Measurements from ENCODE around the gene SIM2.

DNA sequence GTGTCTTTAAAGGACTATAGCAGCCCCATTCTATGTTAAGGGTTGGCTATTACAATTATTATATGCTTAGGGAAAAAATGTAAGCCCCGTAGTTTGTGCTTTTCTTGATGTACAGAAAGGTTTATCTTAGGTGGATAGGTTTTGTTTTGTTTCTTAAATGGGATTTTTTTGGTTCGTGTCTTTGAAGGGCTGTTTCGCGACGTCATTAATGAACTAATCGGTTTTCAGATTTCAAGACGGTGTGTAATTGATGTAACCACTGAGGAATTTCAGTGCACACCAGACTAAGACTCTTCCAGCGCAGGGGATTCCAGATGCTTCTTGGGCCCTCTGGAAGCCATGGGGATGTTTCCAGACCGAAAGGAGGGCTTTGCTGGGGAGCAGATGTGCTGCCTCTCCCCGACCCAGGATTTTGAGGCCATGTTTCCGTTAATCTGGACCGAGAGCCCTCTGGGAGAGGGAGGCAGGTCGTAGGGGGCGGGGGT lies 4.8 kb upstream of the SIM2 start:
- TF ChIP-seq EP300 (IDR thresholded peaks at IDR 0.05), result no peak
- TF ChIP-seq, protein P1, sequence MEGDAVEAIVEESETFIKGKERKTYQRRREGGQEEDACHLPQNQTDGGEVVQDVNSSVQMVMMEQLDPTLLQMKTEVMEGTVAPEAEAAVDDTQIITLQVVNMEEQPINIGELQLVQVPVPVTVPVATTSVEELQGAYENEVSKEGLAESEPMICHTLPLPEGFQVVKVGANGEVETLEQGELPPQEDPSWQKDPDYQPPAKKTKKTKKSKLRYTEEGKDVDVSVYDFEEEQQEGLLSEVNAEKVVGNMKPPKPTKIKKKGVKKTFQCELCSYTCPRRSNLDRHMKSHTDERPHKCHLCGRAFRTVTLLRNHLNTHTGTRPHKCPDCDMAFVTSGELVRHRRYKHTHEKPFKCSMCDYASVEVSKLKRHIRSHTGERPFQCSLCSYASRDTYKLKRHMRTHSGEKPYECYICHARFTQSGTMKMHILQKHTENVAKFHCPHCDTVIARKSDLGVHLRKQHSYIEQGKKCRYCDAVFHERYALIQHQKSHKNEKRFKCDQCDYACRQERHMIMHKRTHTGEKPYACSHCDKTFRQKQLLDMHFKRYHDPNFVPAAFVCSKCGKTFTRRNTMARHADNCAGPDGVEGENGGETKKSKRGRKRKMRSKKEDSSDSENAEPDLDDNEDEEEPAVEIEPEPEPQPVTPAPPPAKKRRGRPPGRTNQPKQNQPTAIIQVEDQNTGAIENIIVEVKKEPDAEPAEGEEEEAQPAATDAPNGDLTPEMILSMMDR (IDR thresholded peaks at IDR 0.05), result no peak
- no peak for TF ChIP-seq POLR2A (IDR thresholded peaks at IDR 0.05)
